GM06990 (cell line): ENCODE measurements around the gene ZSWIM8.

Experiments used
- DNase-seq: peaks from one replicate; pipeline ENCODE4 v3.0.0-alpha.2; 2011; ENCODE audit not compliant: insufficient read length; ENCODE audit errors: extremely low read depth
- H3K27me3 ChIP-seq: replicated peaks from 2 replicates; pipeline ENCODE4 v1.6.0; 2011; ENCODE audit warnings: low read length; ENCODE audit not compliant: control insufficient read depth, insufficient read depth
- H3K36me3 ChIP-seq: 2 replicates; pipeline ENCODE4 v1.5.1; 2011; ENCODE audit warnings: low read length; ENCODE audit not compliant: control insufficient read depth, insufficient read depth
- H3K4me3 ChIP-seq: replicated peaks from 2 replicates; pipeline ENCODE4 v1.5.1; 2011; ENCODE audit warnings: low read depth, mild to moderate bottlenecking, control low read depth, low read length
- TF ChIP-seq, protein P1 (sequence below): IDR thresholded peaks from 2 replicates; pipeline ENCODE4 v1.5.1; 2011; ENCODE audit warnings: low read length, control low read depth, mild to moderate bottlenecking, inconsistent platforms; ENCODE audit not compliant: insufficient read depth, poor library complexity, severe bottlenecking

Gene ZSWIM8

DNA sequence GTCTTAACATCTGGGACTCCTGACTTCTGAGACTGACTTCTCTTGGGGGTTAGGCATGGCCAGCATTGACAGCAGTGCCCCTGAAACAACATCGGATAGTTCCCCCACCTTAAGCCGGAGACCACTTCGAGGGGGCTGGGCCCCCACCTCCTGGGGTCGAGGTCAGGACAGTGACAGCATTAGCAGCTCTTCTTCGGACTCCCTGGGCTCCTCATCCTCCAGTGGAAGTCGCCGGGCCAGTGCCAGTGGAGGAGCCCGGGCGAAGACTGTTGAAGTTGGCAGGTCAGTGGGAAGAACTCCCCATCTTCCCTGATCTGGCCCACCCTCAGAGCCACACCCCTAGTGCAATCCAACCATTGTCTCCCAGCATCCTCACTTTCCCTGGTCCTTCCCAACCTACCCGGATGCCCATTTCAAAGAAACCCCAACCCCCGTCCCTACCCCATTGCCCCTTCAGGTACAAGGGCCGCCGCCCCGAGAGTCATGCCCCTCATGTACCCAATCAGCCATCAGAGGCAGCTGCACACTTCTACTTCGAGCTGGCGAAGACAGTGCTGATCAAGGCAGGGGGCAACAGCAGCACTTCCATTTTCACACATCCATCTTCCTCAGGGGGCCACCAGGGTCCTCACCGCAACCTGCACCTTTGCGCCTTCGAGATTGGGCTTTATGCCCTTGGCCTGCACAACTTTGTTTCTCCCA lies 12.1 kb downstream of the ZSWIM8 start:
- Histone ChIP-seq H3K36me3 (peaks cover 61% of the 10 kb centered on the region), H3K27me3 (no peaks in the 10 kb centered on the region), H3K4me3 (no peak overlapping the region)
- TF ChIP-seq, protein P1, sequence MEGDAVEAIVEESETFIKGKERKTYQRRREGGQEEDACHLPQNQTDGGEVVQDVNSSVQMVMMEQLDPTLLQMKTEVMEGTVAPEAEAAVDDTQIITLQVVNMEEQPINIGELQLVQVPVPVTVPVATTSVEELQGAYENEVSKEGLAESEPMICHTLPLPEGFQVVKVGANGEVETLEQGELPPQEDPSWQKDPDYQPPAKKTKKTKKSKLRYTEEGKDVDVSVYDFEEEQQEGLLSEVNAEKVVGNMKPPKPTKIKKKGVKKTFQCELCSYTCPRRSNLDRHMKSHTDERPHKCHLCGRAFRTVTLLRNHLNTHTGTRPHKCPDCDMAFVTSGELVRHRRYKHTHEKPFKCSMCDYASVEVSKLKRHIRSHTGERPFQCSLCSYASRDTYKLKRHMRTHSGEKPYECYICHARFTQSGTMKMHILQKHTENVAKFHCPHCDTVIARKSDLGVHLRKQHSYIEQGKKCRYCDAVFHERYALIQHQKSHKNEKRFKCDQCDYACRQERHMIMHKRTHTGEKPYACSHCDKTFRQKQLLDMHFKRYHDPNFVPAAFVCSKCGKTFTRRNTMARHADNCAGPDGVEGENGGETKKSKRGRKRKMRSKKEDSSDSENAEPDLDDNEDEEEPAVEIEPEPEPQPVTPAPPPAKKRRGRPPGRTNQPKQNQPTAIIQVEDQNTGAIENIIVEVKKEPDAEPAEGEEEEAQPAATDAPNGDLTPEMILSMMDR = no peak
- no peak for DNase-seq

DNA sequence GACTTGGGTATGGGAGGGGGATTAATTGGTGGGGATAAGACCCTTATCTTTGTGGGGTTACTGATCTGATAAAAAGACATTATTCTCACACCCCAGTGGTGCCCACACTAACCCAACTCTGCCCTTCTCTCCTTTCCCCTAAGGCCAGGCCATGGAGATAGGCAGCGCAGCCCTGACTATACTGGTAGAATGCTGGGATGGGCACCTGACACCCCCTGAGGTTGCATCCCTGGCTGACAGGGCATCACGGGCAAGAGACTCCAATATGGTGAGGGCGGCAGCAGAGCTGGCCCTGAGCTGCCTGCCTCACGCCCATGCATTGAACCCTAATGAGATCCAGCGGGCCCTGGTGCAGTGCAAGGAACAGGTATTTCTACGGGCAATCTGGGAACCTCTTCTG lies 12.7 kb downstream of the ZSWIM8 start:
- no peak for DNase-seq
- H3K27me3 ChIP-seq = no peaks in the 10 kb centered on the region
- H3K4me3 ChIP-seq = no peak overlapping the region
- TF ChIP-seq, protein P1 = no peak
- peaks cover 59% of the 10 kb centered on the region for H3K36me3 ChIP-seq

DNA sequence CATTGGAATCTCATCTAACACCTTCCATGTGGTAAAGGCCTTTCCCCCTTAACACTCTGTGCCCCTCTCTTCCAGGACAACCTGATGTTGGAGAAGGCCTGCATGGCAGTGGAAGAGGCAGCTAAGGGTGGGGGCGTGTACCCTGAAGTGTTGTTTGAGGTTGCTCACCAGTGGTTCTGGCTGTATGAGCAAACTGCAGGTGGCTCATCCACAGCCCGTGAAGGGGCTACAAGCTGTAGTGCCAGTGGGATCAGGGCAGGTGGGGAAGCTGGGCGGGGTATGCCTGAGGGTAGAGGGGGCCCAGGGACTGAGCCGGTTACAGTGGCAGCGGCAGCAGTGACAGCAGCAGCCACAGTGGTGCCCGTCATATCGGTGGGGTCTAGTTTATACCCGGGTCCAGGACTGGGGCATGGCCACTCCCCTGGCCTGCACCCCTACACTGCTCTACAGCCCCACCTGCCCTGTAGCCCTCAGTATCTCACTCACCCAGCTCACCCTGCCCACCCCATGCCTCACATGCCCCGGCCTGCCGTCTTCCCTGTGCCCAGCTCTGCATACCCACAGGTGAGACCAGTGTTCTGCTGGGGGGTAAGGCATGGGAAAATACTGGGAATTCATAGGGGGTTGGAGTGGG lies 13.6 kb downstream of the ZSWIM8 start:
- H3K27me3 ChIP-seq = no peaks in the 10 kb centered on the region
- no peak overlapping the region for H3K4me3 ChIP-seq
- no peak for DNase-seq
- TF ChIP-seq, protein P1 = no peak
- peaks cover 54% of the 10 kb centered on the region for H3K36me3 ChIP-seq

DNA sequence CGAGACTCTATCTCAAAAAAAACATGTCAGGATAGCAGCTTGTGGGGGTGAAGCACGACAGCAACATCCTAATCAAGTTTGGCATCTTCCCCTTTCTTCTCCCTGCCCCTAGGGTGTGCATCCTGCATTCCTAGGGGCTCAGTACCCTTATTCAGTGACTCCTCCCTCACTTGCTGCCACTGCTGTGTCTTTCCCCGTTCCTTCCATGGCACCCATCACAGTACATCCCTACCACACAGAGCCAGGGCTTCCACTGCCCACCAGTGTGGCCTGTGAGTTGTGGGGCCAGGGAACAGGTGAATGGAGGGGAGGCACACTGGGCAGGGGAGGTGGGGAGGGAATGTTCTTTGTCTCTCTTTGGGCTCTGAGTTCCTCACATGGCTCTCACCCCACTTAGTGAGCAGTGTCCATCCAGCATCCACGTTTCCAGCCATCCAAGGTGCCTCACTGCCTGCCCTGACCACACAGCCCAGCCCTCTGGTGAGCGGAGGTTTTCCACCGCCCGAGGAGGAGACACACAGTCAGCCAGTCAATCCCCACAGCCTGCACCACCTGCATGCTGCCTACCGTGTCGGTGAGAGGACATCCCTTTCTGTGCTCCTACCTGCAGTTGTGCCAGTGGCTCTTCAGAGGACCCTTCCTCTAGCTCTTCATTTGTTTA lies 14.6 kb downstream of the ZSWIM8 start:
- Histone ChIP-seq H3K36me3 (peaks cover 49% of the 10 kb centered on the region), H3K27me3 (no peaks in the 10 kb centered on the region), H3K4me3 (no peak overlapping the region)
- TF ChIP-seq, protein P1 = no peak
- DNase-seq = no peak

DNA sequence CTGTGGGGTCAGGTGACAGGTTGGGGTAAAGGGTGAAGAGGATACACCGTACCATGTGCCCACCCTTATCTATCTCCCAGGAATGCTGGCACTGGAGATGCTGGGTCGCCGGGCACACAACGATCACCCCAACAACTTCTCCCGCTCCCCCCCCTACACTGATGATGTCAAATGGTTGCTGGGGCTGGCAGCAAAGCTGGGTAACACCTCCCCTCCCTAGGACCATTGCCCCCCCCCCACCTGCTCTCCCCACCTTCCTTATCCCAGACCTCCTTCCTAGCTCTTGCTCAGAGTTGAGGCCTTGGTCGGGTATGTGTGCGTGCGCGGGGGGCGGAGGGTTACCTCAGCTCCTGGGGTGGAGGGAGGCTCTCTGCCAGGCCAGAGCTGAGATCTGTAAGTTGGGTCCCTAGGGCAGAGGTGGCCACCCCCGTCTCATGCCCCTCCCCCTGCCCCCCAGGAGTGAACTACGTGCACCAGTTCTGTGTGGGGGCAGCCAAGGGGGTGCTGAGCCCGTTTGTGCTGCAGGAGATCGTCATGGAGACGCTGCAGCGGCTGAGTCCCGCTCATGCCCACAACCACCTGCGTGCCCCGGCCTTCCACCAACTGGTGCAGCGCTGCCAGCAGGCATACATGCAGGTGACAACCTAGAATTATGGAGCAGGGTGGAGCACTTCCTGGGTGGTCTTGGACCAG lies 15.3 kb downstream of the ZSWIM8 start:
- no peak for DNase-seq
- H3K36me3 ChIP-seq = peaks cover 48% of the 10 kb centered on the region
- TF ChIP-seq, protein P1 = no peak
- no peak overlapping the region for H3K4me3 ChIP-seq
- H3K27me3 ChIP-seq = no peaks in the 10 kb centered on the region
